ENCODE results near the gene YARS1.

DNA sequence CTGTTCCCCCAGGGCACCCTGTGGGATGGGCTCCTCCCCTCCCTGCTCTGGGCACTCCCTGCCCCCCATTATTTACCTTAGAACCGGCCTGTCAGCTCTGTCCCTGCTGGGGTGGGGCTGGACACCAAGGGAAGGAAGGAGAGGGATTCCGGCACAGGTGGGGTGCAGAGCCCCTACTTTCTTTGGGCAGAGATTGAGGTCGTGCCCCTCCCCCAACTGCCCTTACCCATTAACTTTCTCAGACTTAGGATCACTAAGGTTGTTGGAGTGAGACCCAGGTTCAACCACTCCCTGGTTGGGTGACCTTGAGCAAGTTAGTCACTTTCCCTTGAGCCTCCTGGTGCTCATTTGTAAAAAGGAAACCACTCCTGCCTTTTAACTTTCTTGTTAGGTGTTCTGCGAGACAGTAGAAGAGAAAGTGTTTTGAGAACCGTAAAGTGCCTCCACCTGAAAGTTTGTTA is 57.6 kb downstream of the YARS1 start:
- TF ChIP-seq TAF1 (IDR thresholded peaks at IDR 0.05; ENCODE audit: low read depth) (no peak), SMC3 (conservative IDR thresholded peaks at IDR 0.05; ENCODE audit: poor library complexity) (no peak), POLR2AphosphoS5 (IDR thresholded peaks at IDR 0.05) (no peak), EP300 (conservative IDR thresholded peaks at IDR 0.05; ENCODE audit: poor library complexity, severe bottlenecking) (no peak)
- TF ChIP-seq, protein P1, sequence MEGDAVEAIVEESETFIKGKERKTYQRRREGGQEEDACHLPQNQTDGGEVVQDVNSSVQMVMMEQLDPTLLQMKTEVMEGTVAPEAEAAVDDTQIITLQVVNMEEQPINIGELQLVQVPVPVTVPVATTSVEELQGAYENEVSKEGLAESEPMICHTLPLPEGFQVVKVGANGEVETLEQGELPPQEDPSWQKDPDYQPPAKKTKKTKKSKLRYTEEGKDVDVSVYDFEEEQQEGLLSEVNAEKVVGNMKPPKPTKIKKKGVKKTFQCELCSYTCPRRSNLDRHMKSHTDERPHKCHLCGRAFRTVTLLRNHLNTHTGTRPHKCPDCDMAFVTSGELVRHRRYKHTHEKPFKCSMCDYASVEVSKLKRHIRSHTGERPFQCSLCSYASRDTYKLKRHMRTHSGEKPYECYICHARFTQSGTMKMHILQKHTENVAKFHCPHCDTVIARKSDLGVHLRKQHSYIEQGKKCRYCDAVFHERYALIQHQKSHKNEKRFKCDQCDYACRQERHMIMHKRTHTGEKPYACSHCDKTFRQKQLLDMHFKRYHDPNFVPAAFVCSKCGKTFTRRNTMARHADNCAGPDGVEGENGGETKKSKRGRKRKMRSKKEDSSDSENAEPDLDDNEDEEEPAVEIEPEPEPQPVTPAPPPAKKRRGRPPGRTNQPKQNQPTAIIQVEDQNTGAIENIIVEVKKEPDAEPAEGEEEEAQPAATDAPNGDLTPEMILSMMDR (IDR thresholded peaks at IDR 0.05; ENCODE audit: poor library complexity, severe bottlenecking) = no peak
- TF ChIP-seq, protein P2, sequence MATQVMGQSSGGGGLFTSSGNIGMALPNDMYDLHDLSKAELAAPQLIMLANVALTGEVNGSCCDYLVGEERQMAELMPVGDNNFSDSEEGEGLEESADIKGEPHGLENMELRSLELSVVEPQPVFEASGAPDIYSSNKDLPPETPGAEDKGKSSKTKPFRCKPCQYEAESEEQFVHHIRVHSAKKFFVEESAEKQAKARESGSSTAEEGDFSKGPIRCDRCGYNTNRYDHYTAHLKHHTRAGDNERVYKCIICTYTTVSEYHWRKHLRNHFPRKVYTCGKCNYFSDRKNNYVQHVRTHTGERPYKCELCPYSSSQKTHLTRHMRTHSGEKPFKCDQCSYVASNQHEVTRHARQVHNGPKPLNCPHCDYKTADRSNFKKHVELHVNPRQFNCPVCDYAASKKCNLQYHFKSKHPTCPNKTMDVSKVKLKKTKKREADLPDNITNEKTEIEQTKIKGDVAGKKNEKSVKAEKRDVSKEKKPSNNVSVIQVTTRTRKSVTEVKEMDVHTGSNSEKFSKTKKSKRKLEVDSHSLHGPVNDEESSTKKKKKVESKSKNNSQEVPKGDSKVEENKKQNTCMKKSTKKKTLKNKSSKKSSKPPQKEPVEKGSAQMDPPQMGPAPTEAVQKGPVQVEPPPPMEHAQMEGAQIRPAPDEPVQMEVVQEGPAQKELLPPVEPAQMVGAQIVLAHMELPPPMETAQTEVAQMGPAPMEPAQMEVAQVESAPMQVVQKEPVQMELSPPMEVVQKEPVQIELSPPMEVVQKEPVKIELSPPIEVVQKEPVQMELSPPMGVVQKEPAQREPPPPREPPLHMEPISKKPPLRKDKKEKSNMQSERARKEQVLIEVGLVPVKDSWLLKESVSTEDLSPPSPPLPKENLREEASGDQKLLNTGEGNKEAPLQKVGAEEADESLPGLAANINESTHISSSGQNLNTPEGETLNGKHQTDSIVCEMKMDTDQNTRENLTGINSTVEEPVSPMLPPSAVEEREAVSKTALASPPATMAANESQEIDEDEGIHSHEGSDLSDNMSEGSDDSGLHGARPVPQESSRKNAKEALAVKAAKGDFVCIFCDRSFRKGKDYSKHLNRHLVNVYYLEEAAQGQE (IDR thresholded peaks at IDR 0.05; ENCODE audit: borderline replicate concordance) = no peak

All from neural cell (in vitro differentiated cells).